ENCODE data around the gene SYN1. TPM values are rescaled to one million over a fixed set of nuclear protein-coding genes. Genes with fewer than 3 reads are reported as not detected.
A peak's percentile ranks its signal among the peaks of the same experiment; 100 is the strongest.

The SYN1 gene
- total and polyA plus RNA-seq, 10 donors = 0.10 to 1.2 (median 0.61) TPM

- WGBS, 5 donors = 73 to 84% (median 81%) methylated on average over 8 to 9 of the region's 9 CpGs
- TF ChIP-seq CTCF (IDR thresholded peaks at IDR 0.05 in 8 of 11, conservative IDR thresholded peaks at IDR 0.05 in 3 of 11) (no peak), POLR2A (IDR thresholded peaks at IDR 0.05) (no peak), POLR2AphosphoS5 (IDR thresholded peaks at IDR 0.05) (no peak)
- Histone ChIP-seq H3K27ac (no peak overlapping the region), H3K9me3 (no peaks in the 10 kb centered on the region), H3K4me3 (no peak overlapping the region), H3K27me3 (replicated peaks in 1 of 7) (peaks cover 0 to 25% (median 8%) of the 10 kb centered on the region in 7 donors), H3K4me1 (peaks cover 0 to 41% (median 14%) of the 10 kb centered on the region in 6 donors), H3K36me3 (no peaks in the 10 kb centered on the region)
- DNase-seq = no peak
- intact Hi-C loops (cut with DNase I; ENCODE audit: low total_unique reads) = no loop called here
Measured at GRCh38 chrX:47577424-47577823, 42.2 kb downstream of the SYN1 start.

GRCh38 chrX:47576021-47576898, 43.4 kb downstream of the SYN1 start:
- 86 to 95% (median 90%) methylated on average over 13 to 20 of the region's 20 CpGs for WGBS, 5 donors
- TF ChIP-seq CTCF (IDR thresholded peaks at IDR 0.05 in 8 of 11, conservative IDR thresholded peaks at IDR 0.05 in 3 of 11) (no peak), POLR2AphosphoS5 (IDR thresholded peaks at IDR 0.05) (no peak), POLR2A (IDR thresholded peaks at IDR 0.05) (no peak)
- intact Hi-C loops (cut with DNase I; ENCODE audit: low total_unique reads) = no loop called here
- Histone ChIP-seq H3K9me3 (no peaks in the 10 kb centered on the region), H3K27ac (no peak overlapping the region), H3K27me3 (replicated peaks in 1 of 7) (peaks cover 0 to 25% (median 8%) of the 10 kb centered on the region in 7 donors), H3K36me3 (peaks cover 0 to 10% (median 8%) of the 10 kb centered on the region in 6 donors), H3K4me1 (peaks cover 0 to 32% (median 11%) of the 10 kb centered on the region in 6 donors), H3K4me3 (no peak overlapping the region)
- no peak for DNase-seq

- H3K27me3 ChIP-seq (replicated peaks in 1 of 7) = peaks cover 0 to 25% (median 8%) of the 10 kb centered on the region in 7 donors
- H3K36me3 ChIP-seq = peaks cover 0 to 26% (median 15%) of the 10 kb centered on the region in 6 donors
- H3K9me3 ChIP-seq = no peaks in the 10 kb centered on the region
- DNase-seq = no peak
- WGBS, 5 donors = 47 to 66% (median 58%) methylated on average over 22 to 27 of the region's 27 CpGs; no CpG with 5 or more reads in 1 of the 5 donors
- H3K4me3 ChIP-seq = no peak overlapping the region
- TF ChIP-seq POLR2A (IDR thresholded peaks at IDR 0.05) (no peak), CTCF (IDR thresholded peaks at IDR 0.05 in 8 of 11, conservative IDR thresholded peaks at IDR 0.05 in 3 of 11) (no peak), POLR2AphosphoS5 (IDR thresholded peaks at IDR 0.05) (no peak)
- intact Hi-C loops (cut with DNase I; ENCODE audit: low total_unique reads) = no loop called here
- H3K4me1 ChIP-seq = peaks cover 0 to 30% (median 9%) of the 10 kb centered on the region in 6 donors
- H3K27ac ChIP-seq = peak overlapping the region in 5 of 8 donors; percentile 26 to 65 (median 54)
Measured at GRCh38 chrX:47574547-47575301, 44.9 kb downstream of the SYN1 start.
